SK-N-SH treated with all-trans-retinoic acid at 6 μM for 48 hours (cell line): ENCODE results near the gene BMERB1.

ENCODE experiments used
- CREB5 ChIP-seq: fragments of 250-450 bp; sonication (Bioruptor Pico); IDR thresholded peaks from 2 replicates; pipeline ENCODE4 v1.5.1; 2020; ENCODE audit warnings: low read depth, mild to moderate bottlenecking, moderate library complexity
- PPARA ChIP-seq: fragments of 250-450 bp; sonication (Bioruptor Pico); IDR thresholded peaks from 2 replicates; pipeline ENCODE4 v1.5.0; 2020; ENCODE audit warnings: mild to moderate bottlenecking, borderline replicate concordance

- no peak for TF ChIP-seq PPARA
- TF ChIP-seq CREB5, result no peak
Measured at GRCh38 chr16:15602285-15603044, 168.1 kb downstream of the BMERB1 start.
